AG04450 (cell line): ENCODE measurements around the gene SIX1. TPM values are rescaled to one million over a fixed set of nuclear protein-coding genes. Genes with fewer than 3 reads are reported as not detected.

Experiments used
- CTCF ChIA-PET: fragments of 300-600, 350-600 bp; formaldehyde crosslinking; extraction: SDS; loops from one replicate; lab custom pipeline; 2022; ENCODE audit warnings: antibody characterized with exemption, inconsistent platforms; lab: Charles Lee
- POLR2A ChIA-PET: fragments of 350-600 bp; formaldehyde crosslinking; extraction: SDS; loops from one replicate; lab custom pipeline; 2021; ENCODE audit warnings: antibody characterized with exemption, inconsistent platforms; lab: Yijun Ruan, JAX
- DNase-seq: peaks from one replicate; pipeline ENCODE4 v3.0.0-alpha.2; 2011; ENCODE audit warnings: low read depth, low spot score
- H3K27ac ChIP-seq: one replicate; pipeline ENCODE4 v1.5.1; 2012; ENCODE audit warnings: low read depth, low read length, control low read depth
- H3K27me3 ChIP-seq: one replicate; pipeline ENCODE4 v1.6.0; 2012; ENCODE audit warnings: low read length; ENCODE audit not compliant: control insufficient read depth, insufficient read depth
- H3K4me3 ChIP-seq: 2 replicates; pipeline ENCODE4 v1.5.1; 2011; ENCODE audit warnings: mild to moderate bottlenecking, low read depth, low read length, control low read depth
- H3K9me3 ChIP-seq: 2 replicates; pipeline ENCODE4 v1.5.1; 2012; ENCODE audit warnings: low read length; ENCODE audit not compliant: control insufficient read depth, insufficient read depth
- polyA plus RNA-seq: library from polyadenylated mRNA; depleted of rRNA; stranded (reverse); fragments of >200 nt; gene quantifications from 2 replicates; pipeline ENCODE4 v1.2.3, GENCODE V29; 2011
- TF ChIP-seq, protein P1 (sequence below): IDR thresholded peaks from 2 replicates; pipeline ENCODE4 v1.5.1; 2011; ENCODE audit warnings: low read depth, low read length, control low read depth, inconsistent platforms

Gene SIX1
- polyA plus RNA-seq, 1 experiment, result 25.6 TPM

DNA sequence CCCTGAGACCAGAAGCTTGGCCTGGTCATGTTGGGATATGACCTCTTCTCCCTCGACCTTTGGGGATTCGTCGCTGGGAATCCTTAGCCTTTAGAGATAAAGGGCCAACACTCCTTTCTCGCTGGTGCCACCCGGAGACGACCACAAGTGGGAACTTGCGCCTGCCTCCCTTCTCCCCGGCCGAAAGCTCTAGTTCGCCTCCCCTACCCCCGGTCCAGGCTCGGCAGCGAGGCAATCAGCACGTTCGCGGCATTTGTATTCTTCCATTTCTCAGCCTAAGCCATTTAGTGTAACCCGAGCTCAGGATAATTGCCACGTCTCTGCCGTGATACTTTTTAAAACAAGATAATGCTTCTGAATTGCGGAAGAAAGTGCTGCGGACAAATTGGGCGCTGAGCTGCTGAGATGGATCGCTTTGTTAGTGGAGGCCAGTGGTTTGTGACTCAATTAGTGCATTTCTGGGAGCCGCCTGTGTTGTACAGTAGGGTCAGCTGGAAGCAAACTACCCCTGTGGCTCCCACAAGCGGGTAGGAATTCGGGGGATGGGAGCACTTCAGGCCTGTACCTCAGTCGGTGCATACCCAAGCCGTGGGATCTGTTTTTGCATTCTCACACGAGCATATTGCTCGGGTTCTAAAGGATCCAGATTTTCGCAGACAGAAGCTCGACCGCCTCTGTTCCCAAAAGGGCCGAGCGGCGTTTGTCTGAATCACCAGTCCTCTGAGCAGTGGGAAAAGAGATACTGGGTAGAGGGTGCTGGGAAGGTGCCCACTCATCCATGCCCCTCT, 6.8 kb upstream of the SIX1 start:
- TF ChIP-seq, protein P1, sequence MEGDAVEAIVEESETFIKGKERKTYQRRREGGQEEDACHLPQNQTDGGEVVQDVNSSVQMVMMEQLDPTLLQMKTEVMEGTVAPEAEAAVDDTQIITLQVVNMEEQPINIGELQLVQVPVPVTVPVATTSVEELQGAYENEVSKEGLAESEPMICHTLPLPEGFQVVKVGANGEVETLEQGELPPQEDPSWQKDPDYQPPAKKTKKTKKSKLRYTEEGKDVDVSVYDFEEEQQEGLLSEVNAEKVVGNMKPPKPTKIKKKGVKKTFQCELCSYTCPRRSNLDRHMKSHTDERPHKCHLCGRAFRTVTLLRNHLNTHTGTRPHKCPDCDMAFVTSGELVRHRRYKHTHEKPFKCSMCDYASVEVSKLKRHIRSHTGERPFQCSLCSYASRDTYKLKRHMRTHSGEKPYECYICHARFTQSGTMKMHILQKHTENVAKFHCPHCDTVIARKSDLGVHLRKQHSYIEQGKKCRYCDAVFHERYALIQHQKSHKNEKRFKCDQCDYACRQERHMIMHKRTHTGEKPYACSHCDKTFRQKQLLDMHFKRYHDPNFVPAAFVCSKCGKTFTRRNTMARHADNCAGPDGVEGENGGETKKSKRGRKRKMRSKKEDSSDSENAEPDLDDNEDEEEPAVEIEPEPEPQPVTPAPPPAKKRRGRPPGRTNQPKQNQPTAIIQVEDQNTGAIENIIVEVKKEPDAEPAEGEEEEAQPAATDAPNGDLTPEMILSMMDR, result no peak
- Histone ChIP-seq H3K27ac (peak overlapping the region; percentile 61), H3K27me3 (peaks cover 15% of the 10 kb centered on the region), H3K9me3 (peaks cover 14% of the 10 kb centered on the region), H3K4me3 (peak overlapping the region; percentile 71)
- ChIA-PET CTCF (interaction anchor here (0.6 to 2.4 kb wide), 10 partner anchors 10 to 597 kb away, joined by 3 to 8 read pairs (median 3); no protein-coding TSS in a partner anchor), POLR2A (interaction anchor here (0.6 to 2.1 kb wide), 4 partner anchors 10 to 616 kb away, joined by 3 to 19 read pairs (median 8); partner anchors contain the start of gene SIX4)
- no peak for DNase-seq

DNA sequence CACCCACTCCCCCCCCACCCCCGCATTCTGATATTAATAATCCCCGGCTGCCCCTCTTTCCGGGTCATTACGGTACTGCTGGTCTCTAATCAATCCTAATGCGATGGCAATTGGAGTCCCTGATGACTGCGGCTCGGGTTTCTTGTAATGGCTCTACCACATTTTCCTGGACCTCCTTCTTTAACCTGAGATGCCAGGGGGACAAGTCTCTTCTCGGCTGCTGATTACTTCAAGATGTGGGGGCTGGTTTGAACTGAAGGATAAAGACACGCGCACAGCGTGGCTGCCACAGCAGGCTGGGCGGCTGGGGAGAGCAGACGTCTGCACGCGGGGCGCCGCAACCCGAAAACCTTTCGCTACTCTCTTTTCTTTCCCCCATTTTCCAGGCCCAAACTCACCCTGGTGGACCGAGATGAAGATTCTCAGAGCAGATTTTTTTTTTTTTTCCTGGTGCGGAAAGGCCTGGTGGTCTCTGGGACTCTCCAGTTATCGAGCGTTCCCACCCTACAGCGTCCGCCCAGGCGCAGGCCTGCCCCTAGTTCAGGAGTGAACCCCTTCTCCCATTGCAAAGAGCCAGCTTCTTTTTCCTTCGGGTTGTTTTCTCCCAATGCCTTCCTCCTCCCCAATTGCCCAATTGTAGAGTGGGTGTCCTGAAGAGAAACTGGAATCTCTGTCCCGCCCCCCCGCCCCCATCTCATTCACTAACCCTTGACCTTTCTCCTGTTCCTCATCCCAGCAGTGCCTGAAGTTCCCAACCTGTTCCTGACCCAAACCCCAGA, 6.0 kb upstream of the SIX1 start:
- no peak overlapping the region for H3K4me3 ChIP-seq

DNA sequence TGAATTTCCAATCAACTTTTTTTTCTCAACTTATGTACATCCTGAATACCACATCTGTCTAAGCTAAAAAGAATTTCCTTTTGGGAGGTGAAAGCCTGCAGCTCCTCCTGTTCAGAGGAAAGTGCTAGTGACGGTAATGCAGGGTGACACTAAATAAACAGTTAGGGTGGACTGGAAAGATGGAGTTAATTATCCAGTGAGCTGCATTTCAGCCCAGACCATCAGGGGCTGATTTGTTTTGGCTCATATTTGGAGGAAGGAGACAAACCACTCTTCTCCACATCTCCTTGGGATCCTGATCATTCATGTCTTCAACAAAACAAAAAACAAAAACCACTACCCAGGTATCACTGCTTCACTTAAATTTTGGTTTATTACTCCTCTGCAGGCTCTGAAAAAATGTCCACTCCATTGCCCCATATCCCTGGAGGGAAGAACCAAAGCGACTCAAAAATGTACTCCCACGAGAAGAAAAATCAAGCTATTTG, 5.1 kb upstream of the SIX1 start:
- Histone ChIP-seq H3K27me3 (peaks cover 15% of the 10 kb centered on the region), H3K27ac (no peak overlapping the region), H3K4me3 (no peak overlapping the region), H3K9me3 (peaks cover 14% of the 10 kb centered on the region)
- CTCF ChIA-PET, result no interaction called here
- TF ChIP-seq, protein P1, result no peak
- no peak for DNase-seq
- POLR2A ChIA-PET, result no interaction called here

More for the DNA sequence above, 6.0 kb upstream of the SIX1 start:
- ChIA-PET POLR2A (no interaction called here), CTCF (interaction anchor here (0.6 to 1.5 kb wide), 3 partner anchors 11 to 369 kb away, joined by 3 read pairs; no protein-coding TSS in a partner anchor)
- H3K9me3 ChIP-seq, result peaks cover 14% of the 10 kb centered on the region
- peaks cover 15% of the 10 kb centered on the region for H3K27me3 ChIP-seq
- no peak overlapping the region for H3K27ac ChIP-seq
- DNase-seq, result no peak
- TF ChIP-seq, protein P1, result no peak

DNA sequence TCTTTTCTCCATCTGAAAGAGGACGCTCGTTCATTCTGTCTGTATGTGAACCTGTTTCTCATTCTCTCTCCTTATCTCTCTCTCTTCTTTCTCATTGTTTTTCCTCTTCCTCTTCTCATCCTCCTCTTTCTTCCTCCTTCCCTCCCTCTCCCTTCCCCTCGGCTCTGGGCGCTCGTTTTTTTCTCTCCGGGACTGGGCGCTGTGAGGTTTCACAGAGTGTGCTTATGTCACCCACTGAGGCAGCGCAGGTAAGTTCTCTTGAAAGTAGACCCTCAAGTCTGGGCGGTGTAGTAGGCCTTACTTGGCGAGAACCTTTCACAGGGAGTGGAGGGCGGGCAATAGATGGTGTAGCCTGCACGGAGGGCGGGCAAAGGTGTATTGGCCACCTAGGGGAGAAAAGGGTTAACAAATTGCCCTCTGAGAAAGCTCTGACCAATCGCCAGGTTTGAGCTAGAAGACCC, 4.5 kb upstream of the SIX1 start:
- ChIA-PET CTCF (interaction anchor here (0.6 to 0.9 kb wide), 2 partner anchors 29 to 630 kb away, joined by 3 to 4 read pairs; no protein-coding TSS in a partner anchor), POLR2A (interaction anchor here (0.6 kb wide), 1 partner anchor 336 kb away, joined by 3 read pairs; no protein-coding TSS in a partner anchor)
- DNase-seq, result no peak
- TF ChIP-seq, protein P1, result no peak
- Histone ChIP-seq H3K9me3 (peaks cover 14% of the 10 kb centered on the region), H3K27ac (no peak overlapping the region), H3K4me3 (peak overlapping the region; percentile 41), H3K27me3 (peaks cover 15% of the 10 kb centered on the region)
